HCT116 (cell line): ENCODE data around the gene LDLRAD4.

Experiments
- CEBPB ChIP-seq: IDR thresholded peaks from 2 replicates; pipeline ENCODE4 v1.6.1; 2012; ENCODE audit warnings: low read depth
- EGR1 ChIP-seq: IDR thresholded peaks from 2 replicates; pipeline ENCODE4 v1.6.1; 2012; ENCODE audit warnings: low read depth
- EZH2 ChIP-seq: fragments of 200-600 bp; sonication (generic); IDR thresholded peaks from 2 replicates; pipeline ENCODE4 v1.6.1; 2017; ENCODE audit warnings: antibody characterized with exemption, mixed run types
- EZH2phosphoT487 ChIP-seq: fragments of 200-600 bp; IDR thresholded peaks from 2 replicates; pipeline ENCODE4 v1.6.1; 2018; ENCODE audit warnings: antibody characterized with exemption, borderline replicate concordance
- JUND ChIP-seq: IDR thresholded peaks from 2 replicates; pipeline ENCODE4 v1.6.1; 2012
- POLR2A ChIP-seq: IDR thresholded peaks from 2 replicates; pipeline ENCODE4 v1.7.0; 2011; ENCODE audit warnings: borderline replicate concordance; ENCODE audit not compliant: insufficient read depth, insufficient read length; ENCODE audit errors: extremely low read depth
- POLR2AphosphoS5 ChIP-seq: IDR thresholded peaks from 2 replicates; pipeline ENCODE4 v1.6.1; 2011; ENCODE audit warnings: mild to moderate bottlenecking, low read depth, low read length, moderate library complexity
- RAD21 ChIP-seq: IDR thresholded peaks from 2 replicates; pipeline ENCODE4 v1.6.1; 2012; ENCODE audit warnings: low read depth, mild to moderate bottlenecking
- SIN3A ChIP-seq: IDR thresholded peaks from 2 replicates; pipeline ENCODE4 v1.6.1; 2012; ENCODE audit warnings: low read depth
- TCF7L2 ChIP-seq: IDR thresholded peaks from 2 replicates; pipeline ENCODE4 v1.7.0; 2011; ENCODE audit warnings: borderline replicate concordance, inconsistent platforms; ENCODE audit not compliant: insufficient read depth, insufficient read length; ENCODE audit errors: extremely low read depth
- ZNF274 ChIP-seq: fragments of 200-500 bp; sonication (Bioruptor generic); IDR thresholded peaks from 2 replicates; pipeline ENCODE4 v1.6.1; 2014; ENCODE audit warnings: mild to moderate bottlenecking, low read depth, low read length, inconsistent platforms
- TF ChIP-seq, protein P1 (sequence below), 3 experiments: fragments of 200-600 bp in 1 of 3; sonication (generic) in 1 of 3; IDR thresholded peaks in 2 of 3; conservative IDR thresholded peaks in 1 of 3; 2 replicates each; pipeline ENCODE4 v1.5.1; 2012 to 2017; ENCODE audit warnings: low read depth in 2 of 3, low read length in 2 of 3, antibody characterized with exemption in 1 of 3, borderline replicate concordance in 1 of 3, control low read depth in 1 of 3, mild to moderate bottlenecking in 1 of 3, mixed read lengths in 1 of 3, mixed run types in 1 of 3, moderate library complexity in 1 of 3; ENCODE audit not compliant: insufficient read depth in 1 of 3
- TF ChIP-seq, protein P2 (sequence below): IDR thresholded peaks from 2 replicates; pipeline ENCODE4 v1.6.1; 2012; ENCODE audit warnings: low read depth
- TF ChIP-seq, protein P3 (sequence below): IDR thresholded peaks from 2 replicates; pipeline ENCODE4 v1.6.1; 2012

DNA sequence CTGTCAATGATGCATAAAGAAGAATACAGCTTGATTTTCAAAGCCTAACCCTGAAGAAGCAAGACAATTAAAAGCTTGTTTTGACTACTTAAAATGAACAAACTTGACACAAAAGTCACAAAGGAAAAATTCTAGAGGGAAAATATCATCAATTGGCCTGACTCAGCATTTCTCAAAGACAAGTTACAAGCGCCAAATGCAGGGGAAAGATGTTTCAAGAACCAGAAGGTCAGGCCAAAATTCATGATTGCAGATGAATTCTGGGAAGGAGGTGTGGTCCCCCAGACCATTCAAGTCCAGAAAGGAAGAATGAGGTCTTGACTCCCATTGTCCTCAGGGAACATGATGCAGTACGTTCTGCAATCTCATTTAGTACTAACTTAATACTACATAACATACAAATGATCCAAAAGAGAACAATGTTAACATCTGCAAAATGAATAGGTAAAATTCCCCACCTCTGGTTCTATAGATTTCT, 443.3 kb downstream of the LDLRAD4 start:
- TF ChIP-seq JUND: no peak
- TF ChIP-seq TCF7L2: no peak
- TF ChIP-seq, protein P1, sequence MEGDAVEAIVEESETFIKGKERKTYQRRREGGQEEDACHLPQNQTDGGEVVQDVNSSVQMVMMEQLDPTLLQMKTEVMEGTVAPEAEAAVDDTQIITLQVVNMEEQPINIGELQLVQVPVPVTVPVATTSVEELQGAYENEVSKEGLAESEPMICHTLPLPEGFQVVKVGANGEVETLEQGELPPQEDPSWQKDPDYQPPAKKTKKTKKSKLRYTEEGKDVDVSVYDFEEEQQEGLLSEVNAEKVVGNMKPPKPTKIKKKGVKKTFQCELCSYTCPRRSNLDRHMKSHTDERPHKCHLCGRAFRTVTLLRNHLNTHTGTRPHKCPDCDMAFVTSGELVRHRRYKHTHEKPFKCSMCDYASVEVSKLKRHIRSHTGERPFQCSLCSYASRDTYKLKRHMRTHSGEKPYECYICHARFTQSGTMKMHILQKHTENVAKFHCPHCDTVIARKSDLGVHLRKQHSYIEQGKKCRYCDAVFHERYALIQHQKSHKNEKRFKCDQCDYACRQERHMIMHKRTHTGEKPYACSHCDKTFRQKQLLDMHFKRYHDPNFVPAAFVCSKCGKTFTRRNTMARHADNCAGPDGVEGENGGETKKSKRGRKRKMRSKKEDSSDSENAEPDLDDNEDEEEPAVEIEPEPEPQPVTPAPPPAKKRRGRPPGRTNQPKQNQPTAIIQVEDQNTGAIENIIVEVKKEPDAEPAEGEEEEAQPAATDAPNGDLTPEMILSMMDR (IDR thresholded peaks at IDR 0.05 in 2 of 3, conservative IDR thresholded peaks at IDR 0.05 in 1 of 3; ENCODE audit: borderline replicate concordance in 1 of 3, insufficient read depth in 1 of 3, low read depth in 2 of 3, low read length in 2 of 3): no peak
- TF ChIP-seq RAD21: no peak
- TF ChIP-seq EGR1: no peak
- TF ChIP-seq, protein P2, sequence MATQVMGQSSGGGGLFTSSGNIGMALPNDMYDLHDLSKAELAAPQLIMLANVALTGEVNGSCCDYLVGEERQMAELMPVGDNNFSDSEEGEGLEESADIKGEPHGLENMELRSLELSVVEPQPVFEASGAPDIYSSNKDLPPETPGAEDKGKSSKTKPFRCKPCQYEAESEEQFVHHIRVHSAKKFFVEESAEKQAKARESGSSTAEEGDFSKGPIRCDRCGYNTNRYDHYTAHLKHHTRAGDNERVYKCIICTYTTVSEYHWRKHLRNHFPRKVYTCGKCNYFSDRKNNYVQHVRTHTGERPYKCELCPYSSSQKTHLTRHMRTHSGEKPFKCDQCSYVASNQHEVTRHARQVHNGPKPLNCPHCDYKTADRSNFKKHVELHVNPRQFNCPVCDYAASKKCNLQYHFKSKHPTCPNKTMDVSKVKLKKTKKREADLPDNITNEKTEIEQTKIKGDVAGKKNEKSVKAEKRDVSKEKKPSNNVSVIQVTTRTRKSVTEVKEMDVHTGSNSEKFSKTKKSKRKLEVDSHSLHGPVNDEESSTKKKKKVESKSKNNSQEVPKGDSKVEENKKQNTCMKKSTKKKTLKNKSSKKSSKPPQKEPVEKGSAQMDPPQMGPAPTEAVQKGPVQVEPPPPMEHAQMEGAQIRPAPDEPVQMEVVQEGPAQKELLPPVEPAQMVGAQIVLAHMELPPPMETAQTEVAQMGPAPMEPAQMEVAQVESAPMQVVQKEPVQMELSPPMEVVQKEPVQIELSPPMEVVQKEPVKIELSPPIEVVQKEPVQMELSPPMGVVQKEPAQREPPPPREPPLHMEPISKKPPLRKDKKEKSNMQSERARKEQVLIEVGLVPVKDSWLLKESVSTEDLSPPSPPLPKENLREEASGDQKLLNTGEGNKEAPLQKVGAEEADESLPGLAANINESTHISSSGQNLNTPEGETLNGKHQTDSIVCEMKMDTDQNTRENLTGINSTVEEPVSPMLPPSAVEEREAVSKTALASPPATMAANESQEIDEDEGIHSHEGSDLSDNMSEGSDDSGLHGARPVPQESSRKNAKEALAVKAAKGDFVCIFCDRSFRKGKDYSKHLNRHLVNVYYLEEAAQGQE: no peak
- TF ChIP-seq CEBPB: no peak
- no peak for TF ChIP-seq POLR2A
- no peak for TF ChIP-seq EZH2
- no peak for TF ChIP-seq EZH2phosphoT487
- TF ChIP-seq, protein P3, sequence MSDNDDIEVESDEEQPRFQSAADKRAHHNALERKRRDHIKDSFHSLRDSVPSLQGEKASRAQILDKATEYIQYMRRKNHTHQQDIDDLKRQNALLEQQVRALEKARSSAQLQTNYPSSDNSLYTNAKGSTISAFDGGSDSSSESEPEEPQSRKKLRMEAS: no peak
- TF ChIP-seq ZNF274: no peak
- no peak for TF ChIP-seq POLR2AphosphoS5
- no peak for TF ChIP-seq SIN3A
